Peyer's patch (tissue), 4 donors: ENCODE results near the gene STYK1.

ENCODE experiments used
- CTCF ChIP-seq, 6 experiments: fragments of 450-650 bp in 4 of 6; fragments of 200-600 bp in 2 of 6; sonication (generic) in 1 of 6; IDR thresholded peaks; one replicate each; pipeline ENCODE4 v1.5.1; 2017 to 2019; ENCODE audit warnings: antibody characterized with exemption in 6 of 6, mild to moderate bottlenecking in 3 of 6, moderate library complexity in 1 of 6
- POLR2A ChIP-seq, 2 donors: fragments of 450-650 bp; IDR thresholded peaks; one replicate each; pipeline ENCODE4 v1.5.1; 2017; ENCODE audit warnings: antibody characterized with exemption in 2 of 2, mild to moderate bottlenecking in 2 of 2, moderate library complexity in 2 of 2

- TF ChIP-seq POLR2A (IDR thresholded peaks at IDR 0.05) (no peak), CTCF (IDR thresholded peaks at IDR 0.05) (peak in 2 of 6 experiments; percentile 10 to 29)
These were observed 65.9 kb downstream of the STYK1 start for GRCh38 chr12:10607885-10608458.
